B cell (primary cell): ENCODE data around the gene RNF227. TPM values are rescaled to one million over a fixed set of nuclear protein-coding genes. Genes with fewer than 3 reads are reported as not detected.

Experiments
- ATAC-seq: fragments of 200-7000 bp; cut with Tn5 transposase; one replicate; pipeline ENCODE4 v1.10.0; 2021; ENCODE audit warnings: low read depth, mild to moderate bottlenecking, moderate number of reproducible peaks, moderate library complexity
- CTCF ChIA-PET: fragments of 350-600 bp; sonication (Branson Sonifier 250); formaldehyde crosslinking; loops from one replicate; lab custom pipeline; 2021; ENCODE audit warnings: antibody characterized with exemption, inconsistent platforms; lab: Charles Lee
- POLR2A ChIA-PET: fragments of 350-600 bp; sonication (Branson Sonifier 250); formaldehyde crosslinking; loops from one replicate; lab custom pipeline; 2021; ENCODE audit warnings: antibody characterized with exemption; lab: Charles Lee
- DNase-seq: peaks from one replicate; pipeline ENCODE4 v3.0.0; 2013
- H2AFZ ChIP-seq: 2 replicates; pipeline ENCODE4 v1.6.1; 2012; ENCODE audit warnings: mild to moderate bottlenecking, low read depth, low read length; ENCODE audit not compliant: insufficient read depth, poor library complexity, severe bottlenecking
- H3K27ac ChIP-seq, 2 donors: 1 replicate in 1 of 2; 2 replicates in 1 of 2; pipeline ENCODE4 v1.5.1; 2012 to 2013; ENCODE audit warnings: low read length in 2 of 2, mild to moderate bottlenecking in 2 of 2, moderate library complexity in 1 of 2
- H3K27me3 ChIP-seq, 4 experiments: fragments of 200-600 bp in 1 of 4; sonication (generic) in 1 of 4; replicated peaks in 1 of 4; 1 replicate in 2 of 4; 2 replicates in 2 of 4; pipeline versions ENCODE4 v1.6.1 to v1.7.0; 2013 to 2016; ENCODE audit warnings: low read length in 3 of 4, mild to moderate bottlenecking in 2 of 4, mixed read lengths in 1 of 4, moderate library complexity in 1 of 4; ENCODE audit not compliant: insufficient read depth in 4 of 4, control insufficient read depth in 3 of 4; ENCODE audit errors: control extremely low read depth in 1 of 4
- H3K36me3 ChIP-seq, 2 experiments: replicated peaks in 1 of 2; 1 replicate in 1 of 2; 2 replicates in 1 of 2; pipeline versions ENCODE4 v1.6.1 to v1.7.1; 2013; ENCODE audit warnings: low read length in 1 of 2; ENCODE audit not compliant: insufficient read depth in 2 of 2, control insufficient read depth in 1 of 2; ENCODE audit errors: control extremely low read depth in 1 of 2, extremely low read depth in 1 of 2
- H3K4me1 ChIP-seq, 2 donors: fragments of 200-600 bp in 1 of 2; sonication (generic) in 1 of 2; 1 replicate in 1 of 2; 2 replicates in 1 of 2; pipeline versions ENCODE4 v1.5.1 to v1.6.1; 2013 to 2017; ENCODE audit warnings: low read length in 2 of 2; ENCODE audit not compliant: control insufficient read depth in 2 of 2, insufficient read depth in 2 of 2
- H3K4me2 ChIP-seq: replicated peaks from 2 replicates; pipeline ENCODE3; 2012; ENCODE audit warnings: mild to moderate bottlenecking, low read depth, low read length; ENCODE audit not compliant: poor library complexity, severe bottlenecking
- H3K4me3 ChIP-seq, 5 experiments: fragments of 200-600 bp in 1 of 5; sonication (generic) in 1 of 5; 1 replicate in 3 of 5; 2 replicates in 2 of 5; pipeline versions ENCODE4 v1.5.1 to v1.7.0; 2011 to 2016; ENCODE audit warnings: low read length in 4 of 5, mild to moderate bottlenecking in 4 of 5, low read depth in 2 of 5, control low read depth in 1 of 5, moderate library complexity in 1 of 5; ENCODE audit not compliant: insufficient read depth in 1 of 5; ENCODE audit errors: control extremely low read depth in 1 of 5, extremely low read depth in 1 of 5
- H3K79me2 ChIP-seq: fragments of 200-600 bp; sonication (generic); one replicate; pipeline ENCODE4 v1.6.0; 2016; ENCODE audit warnings: low read length; ENCODE audit not compliant: control insufficient read depth, insufficient read depth
- H3K9ac ChIP-seq: fragments of 200-600 bp; sonication (generic); 2 replicates; pipeline ENCODE4 v1.6.1; 2017; ENCODE audit warnings: mild to moderate bottlenecking, low read length, moderate library complexity
- H3K9me3 ChIP-seq, 3 donors: one replicate each; pipeline versions ENCODE4 v1.6.1 to v1.7.1; 2013; ENCODE audit warnings: low read length in 2 of 3; ENCODE audit not compliant: control insufficient read depth in 2 of 3, insufficient read depth in 1 of 3; ENCODE audit errors: control extremely low read depth in 1 of 3
- H4K20me1 ChIP-seq: 2 replicates; pipeline ENCODE4 v1.6.0; 2012; ENCODE audit warnings: mild to moderate bottlenecking, low read length; ENCODE audit not compliant: insufficient read depth, control insufficient read depth, poor library complexity, severe bottlenecking
- H3K27ac Mint-ChIP-seq: one replicate; pipeline ENCODE4 v1.8.0; 2021; ENCODE audit warnings: mixed read lengths
- H3K27me3 Mint-ChIP-seq: one replicate; pipeline ENCODE4 v1.8.0; 2021; ENCODE audit warnings: mixed read lengths
- H3K4me1 Mint-ChIP-seq: one replicate; pipeline ENCODE4 v1.8.0; 2021; ENCODE audit warnings: mixed read lengths
- H3K4me3 Mint-ChIP-seq: one replicate; pipeline ENCODE4 v1.8.0; 2021; ENCODE audit warnings: mixed read lengths
- H3K9me3 Mint-ChIP-seq: one replicate; pipeline ENCODE4 v1.8.0; 2022; ENCODE audit warnings: mixed read lengths; ENCODE audit not compliant: insufficient read depth
- CTCF ChIP-seq: fragments of 200-600 bp; IDR thresholded peaks from one replicate; pipeline ENCODE4 v1.8.0; 2022; ENCODE audit warnings: antibody characterized with exemption, mild to moderate bottlenecking
- EZH2 ChIP-seq: IDR thresholded peaks from 2 replicates; pipeline ENCODE4 v1.6.1; 2012; ENCODE audit warnings: borderline replicate concordance, low read depth, mild to moderate bottlenecking, moderate library complexity, low read length; ENCODE audit not compliant: insufficient read depth, poor library complexity, severe bottlenecking
- WGBS: methylation state at CpG from one replicate; pipeline ENCODE4 v1.1.5; 2013; ENCODE audit warnings: missing lambda C conversion rate; ENCODE audit not compliant: insufficient coverage; 5-methylcytosine and 5-hydroxymethylcytosine counted together
- intact Hi-C: fragments of 100-400 bp; cut with micrococcal nuclease; formaldehyde crosslinking; loops from one replicate; pipeline ENCODE4 v1.10.0; 2022
- polyA plus RNA-seq: library from polyadenylated mRNA; depleted of rRNA; stranded (reverse); fragments of >200 nt; gene quantifications from 2 replicates; pipeline ENCODE4 v1.2.3, GENCODE V29; 2012
- total RNA-seq, 2 donors: library from RNA; stranded (reverse); fragments of 120-200 nt in 1 of 2; gene quantifications; 1 replicate in 1 of 2; 2 replicates in 1 of 2; pipeline versions ENCODE4 v1.2.3 to v1.2.4, GENCODE V29; 2013 to 2022

The RNF227 gene
- total and polyA plus RNA-seq, 2 donors (not counting 1 experiment from before 2014, with no cell fraction given): 3.8 to 11.8 TPM

GRCh38 chr17:7956228-7956965 is 40.3 kb upstream of the RNF227 start:
- no peak overlapping the region for H3K27ac Mint-ChIP-seq

More at GRCh38 chr17:7956228-7956965, 40.3 kb upstream of the RNF227 start:
- WGBS: 100% methylated on average over 6 of the region's 11 CpGs
- no peaks in the 10 kb centered on the region for H3K9me3 Mint-ChIP-seq
- intact Hi-C loops: no loop called here
- H3K9me3 ChIP-seq: no peaks in the 10 kb centered on the region
- H3K36me3 ChIP-seq: no peaks in the 10 kb centered on the region
- H3K27ac ChIP-seq: no peak overlapping the region
- no peak overlapping the region for H3K4me3 ChIP-seq
- H3K4me1 ChIP-seq: peaks cover 4 to 5% of the 10 kb centered on the region in 2 donors
- ATAC-seq (no peak), DNase-seq (no peak)
- peaks cover 12% of the 10 kb centered on the region for H3K27me3 Mint-ChIP-seq
- no peaks in the 10 kb centered on the region for H3K79me2 ChIP-seq
- H3K4me2 ChIP-seq: no peak overlapping the region
- H2AFZ ChIP-seq: no peak overlapping the region
- peaks cover 5% of the 10 kb centered on the region for H3K4me1 Mint-ChIP-seq
- no peaks in the 10 kb centered on the region for H4K20me1 ChIP-seq
- H3K27me3 ChIP-seq: peaks cover 0 to 2% (median under 1%) of the 10 kb centered on the region in 4 experiments
- POLR2A ChIA-PET: interaction anchor here (0.7 kb wide), 1 partner anchor 182 kb away, joined by 7 read pairs; no protein-coding TSS in a partner anchor
- TF ChIP-seq EZH2 (no peak), CTCF (no peak)
- H3K4me3 Mint-ChIP-seq: no peak overlapping the region
- no peak overlapping the region for H3K9ac ChIP-seq
- CTCF ChIA-PET: no interaction called here
